H1 (cell line): ENCODE measurements around the gene IST1. TPM values are rescaled to one million over a fixed set of nuclear protein-coding genes. Genes with fewer than 3 reads are reported as not detected.

Source experiments
- CTCF ChIA-PET: fragments of 300-600 bp; sonication (Branson Sonifier 250); formaldehyde crosslinking; loops from one replicate; lab custom pipeline; 2021; ENCODE audit not compliant: partially characterized antibody; lab: Charles Lee
- POLR2A ChIA-PET: fragments of 300-600 bp; sonication (Branson Sonifier 250); formaldehyde crosslinking; loops from one replicate; lab custom pipeline; 2021; ENCODE audit warnings: inconsistent platforms; ENCODE audit not compliant: partially characterized antibody; lab: Charles Lee
- DNase-seq, 2 experiments: peaks; one replicate each; pipeline versions ENCODE4 v3.0.0 to v3.0.0-alpha.2; 2010 to 2022; ENCODE audit warnings: low spot score in 2 of 2, low read depth in 1 of 2, mixed read lengths in 1 of 2
- FAIRE-seq: peaks from 2 replicates; lab custom pipeline; 2011; peaks lifted over from hg19 to GRCh38; lab: Jason Lieb, UNC
- H2AFZ ChIP-seq: 2 replicates; pipeline ENCODE4 v1.8.1; 2012; ENCODE audit warnings: low read length, inconsistent platforms
- H2AK5ac ChIP-seq: 2 replicates; pipeline ENCODE4 v1.6.1; 2013; ENCODE audit warnings: low read depth, low read length
- H2BK120ac ChIP-seq: replicated peaks from 2 replicates; pipeline ENCODE3; 2013; ENCODE audit warnings: low read depth, low read length, inconsistent platforms
- H2BK12ac ChIP-seq: 2 replicates; pipeline ENCODE4 v1.6.1; 2013; ENCODE audit warnings: low read depth, low read length
- H2BK15ac ChIP-seq: 2 replicates; pipeline ENCODE4 v1.6.1; 2013; ENCODE audit warnings: low read length
- H2BK20ac ChIP-seq: 2 replicates; pipeline ENCODE4 v1.6.1; 2013; ENCODE audit warnings: low read length
- H2BK5ac ChIP-seq: 2 replicates; pipeline ENCODE4 v1.6.1; 2013; ENCODE audit warnings: low read depth, low read length
- H3K14ac ChIP-seq: 2 replicates; pipeline ENCODE4 v1.6.1; 2013; ENCODE audit warnings: inconsistent platforms; ENCODE audit not compliant: insufficient read length
- H3K18ac ChIP-seq: 2 replicates; pipeline ENCODE4 v1.6.1; 2013; ENCODE audit warnings: low read length; ENCODE audit errors: extremely low read depth
- H3K23ac ChIP-seq: 2 replicates; pipeline ENCODE4 v1.6.1; 2013; ENCODE audit warnings: inconsistent platforms; ENCODE audit not compliant: insufficient read length
- H3K23me2 ChIP-seq: 2 replicates; pipeline ENCODE4 v1.6.1; 2013; ENCODE audit warnings: low read depth, low read length
- H3K27ac ChIP-seq: 2 replicates; pipeline ENCODE4 v1.6.1; 2011; ENCODE audit warnings: low read depth, low read length, inconsistent platforms
- H3K27me3 ChIP-seq, 4 experiments: replicated peaks in 1 of 4; 1 replicate in 1 of 4; 2 replicates in 3 of 4; pipeline versions ENCODE4 v1.6.1 to v1.8.1; 2011 to 2013; ENCODE audit warnings: low read length in 3 of 4, mild to moderate bottlenecking in 3 of 4, inconsistent platforms in 2 of 4, mixed read lengths in 2 of 4, moderate library complexity in 1 of 4; ENCODE audit not compliant: control insufficient read depth in 3 of 4, insufficient read depth in 3 of 4; ENCODE audit errors: extremely low read depth in 1 of 4
- H3K36me3 ChIP-seq, 4 experiments: 2 replicates each; pipeline versions ENCODE4 v1.6.1 to v1.8.1; 2011 to 2013; ENCODE audit warnings: mild to moderate bottlenecking in 4 of 4, low read length in 3 of 4, moderate library complexity in 2 of 4, control low read depth in 1 of 4, inconsistent platforms in 1 of 4; ENCODE audit not compliant: insufficient read depth in 4 of 4, control insufficient read depth in 2 of 4
- H3K4ac ChIP-seq: replicated peaks from 2 replicates; pipeline ENCODE3; 2013; ENCODE audit warnings: low read length, low read depth, mixed read lengths, inconsistent platforms; ENCODE audit not compliant: insufficient read length
- H3K4me1 ChIP-seq, 4 experiments: replicated peaks in 1 of 4; 1 replicate in 1 of 4; 2 replicates in 3 of 4; pipeline versions ENCODE4 v1.6.1 to v1.8.1; 2011 to 2013; ENCODE audit warnings: low read length in 3 of 4, inconsistent platforms in 2 of 4, mixed read lengths in 1 of 4; ENCODE audit not compliant: insufficient read depth in 4 of 4, control insufficient read depth in 3 of 4
- H3K4me2 ChIP-seq, 2 experiments: 2 replicates each; pipeline versions ENCODE4 v1.6.1 to v1.8.1; 2011 to 2013; ENCODE audit warnings: low read depth in 2 of 2, low read length in 2 of 2, control low read depth in 1 of 2, inconsistent platforms in 1 of 2, mild to moderate bottlenecking in 1 of 2; ENCODE audit not compliant: insufficient read depth in 1 of 2
- H3K4me3 ChIP-seq, 4 experiments: fragments of 200-600, 300-600 bp in 1 of 4; sonication (generic), shearing (Covaris generic), sonication (Bioruptor Twin) in 1 of 4; 2 replicates each; pipeline versions ENCODE4 v1.5.1 to v1.8.1; 2011 to 2016; ENCODE audit warnings: low read length in 4 of 4, low read depth in 3 of 4, control low read depth in 2 of 4, inconsistent platforms in 2 of 4, mild to moderate bottlenecking in 2 of 4, mixed read lengths in 1 of 4, moderate library complexity in 1 of 4; ENCODE audit not compliant: insufficient read depth in 2 of 4; ENCODE audit errors: extremely low read depth in 1 of 4
- H3K56ac ChIP-seq: replicated peaks from 2 replicates; pipeline ENCODE3; 2013; ENCODE audit warnings: low read depth, mild to moderate bottlenecking, mixed read lengths, low read length, inconsistent platforms; ENCODE audit not compliant: insufficient read length
- H3K79me1 ChIP-seq: 2 replicates; pipeline ENCODE4 v1.6.1; 2013; ENCODE audit warnings: low read depth, low read length, control low read depth
- H3K79me2 ChIP-seq, 2 experiments: 2 replicates each; pipeline versions ENCODE4 v1.6.1 to v1.8.1; 2012 to 2013; ENCODE audit warnings: low read length in 2 of 2, mild to moderate bottlenecking in 2 of 2, inconsistent platforms in 1 of 2; ENCODE audit not compliant: insufficient read depth in 2 of 2, control insufficient read depth in 1 of 2
- H3K9ac ChIP-seq, 4 experiments: replicated peaks in 1 of 4; 1 replicate in 1 of 4; 2 replicates in 3 of 4; pipeline versions ENCODE4 v1.6.1 to v1.8.1; 2011 to 2013; ENCODE audit warnings: low read depth in 3 of 4, low read length in 3 of 4, control low read depth in 2 of 4, mild to moderate bottlenecking in 2 of 4, moderate library complexity in 2 of 4, inconsistent platforms in 1 of 4; ENCODE audit errors: extremely low read depth in 1 of 4
- H3K9me3 ChIP-seq, 2 experiments: 2 replicates each; pipeline versions ENCODE4 v1.6.1 to v1.8.1; 2012 to 2013; ENCODE audit warnings: mild to moderate bottlenecking in 2 of 2, moderate library complexity in 2 of 2, control low read depth in 1 of 2, inconsistent platforms in 1 of 2, low read depth in 1 of 2, low read length in 1 of 2, mixed read lengths in 1 of 2; ENCODE audit not compliant: insufficient read depth in 2 of 2
- H4K20me1 ChIP-seq, 2 experiments: replicated peaks in 1 of 2; 2 replicates each; pipeline versions ENCODE3 to v1.8.1; 2011 to 2013; ENCODE audit warnings: inconsistent platforms in 2 of 2, low read length in 2 of 2, mild to moderate bottlenecking in 1 of 2; ENCODE audit not compliant: insufficient read depth in 2 of 2, control insufficient read depth in 1 of 2
- H4K5ac ChIP-seq: 2 replicates; pipeline ENCODE4 v1.6.1; 2013; ENCODE audit warnings: low read length, low read depth, mixed read lengths, inconsistent platforms; ENCODE audit not compliant: insufficient read length
- H4K8ac ChIP-seq: 2 replicates; pipeline ENCODE4 v1.8.0; 2013; ENCODE audit warnings: mild to moderate bottlenecking, moderate library complexity, low read length, inconsistent platforms; ENCODE audit not compliant: insufficient read depth; ENCODE audit errors: extremely low read depth
- H4K91ac ChIP-seq: replicated peaks from 2 replicates; pipeline ENCODE3; 2013; ENCODE audit warnings: low read length, mixed read lengths, inconsistent platforms; ENCODE audit not compliant: insufficient read length
- BCL11A ChIP-seq, 2 experiments: IDR thresholded peaks; one replicate each; pipeline ENCODE4 v1.6.1; 2011; ENCODE audit warnings: low read depth in 2 of 2, low read length in 2 of 2, mild to moderate bottlenecking in 2 of 2
- CBX5 ChIP-seq: fragments of 300-800, 300-1000 bp; sonication (generic); IDR thresholded peaks from 2 replicates; pipeline ENCODE4 v1.7.1; 2016; ENCODE audit warnings: antibody characterized with exemption, low read length, low read depth
- CEBPB ChIP-seq: IDR thresholded peaks from 2 replicates; pipeline ENCODE4 v1.6.1; 2012; ENCODE audit warnings: low read depth, low read length
- EP300 ChIP-seq, 2 experiments: IDR thresholded peaks; 1 replicate in 1 of 2; 2 replicates in 1 of 2; pipeline ENCODE4 v1.6.1; 2011 to 2012; ENCODE audit warnings: low read depth in 2 of 2, low read length in 2 of 2, mild to moderate bottlenecking in 2 of 2, borderline replicate concordance in 1 of 2, inconsistent platforms in 1 of 2, moderate library complexity in 1 of 2
- FOSL1 ChIP-seq: IDR thresholded peaks from 2 replicates; pipeline ENCODE4 v1.6.1; 2011; ENCODE audit warnings: mild to moderate bottlenecking, low read depth, low read length, moderate library complexity; ENCODE audit not compliant: insufficient read depth
- GABPA ChIP-seq: IDR thresholded peaks from 2 replicates; pipeline ENCODE4 v1.6.1; 2011; ENCODE audit warnings: mild to moderate bottlenecking, low read length, moderate library complexity, borderline replicate concordance; ENCODE audit not compliant: insufficient read depth
- KDM1A ChIP-seq: fragments of 200-600, 300-600 bp; sonication (generic); IDR thresholded peaks from 2 replicates; pipeline ENCODE4 v1.7.1; 2016; ENCODE audit warnings: mild to moderate bottlenecking, low read length, borderline replicate concordance
- POLR2A ChIP-seq, 2 experiments: IDR thresholded peaks; 1 replicate in 1 of 2; 2 replicates in 1 of 2; pipeline ENCODE4 v1.6.1; 2011; ENCODE audit warnings: low read depth in 2 of 2, low read length in 2 of 2, mild to moderate bottlenecking in 2 of 2; ENCODE audit errors: control extremely low read depth in 1 of 2
- POU5F1 ChIP-seq: IDR thresholded peaks from 2 replicates; pipeline ENCODE4 v1.6.1; 2011; ENCODE audit warnings: low read depth, mild to moderate bottlenecking, low read length, moderate library complexity
- RAD21 ChIP-seq, 2 experiments: IDR thresholded peaks in 1 of 2; conservative IDR thresholded peaks in 1 of 2; 2 replicates each; pipeline ENCODE4 v1.6.1; 2011; ENCODE audit warnings: low read depth in 2 of 2, low read length in 2 of 2, improper control_type of control experiment in 1 of 2, inconsistent platforms in 1 of 2, mild to moderate bottlenecking in 1 of 2, moderate library complexity in 1 of 2
- SIN3A ChIP-seq, 2 experiments: IDR thresholded peaks in 1 of 2; conservative IDR thresholded peaks in 1 of 2; 2 replicates each; pipeline ENCODE4 v1.6.1; 2011 to 2012; ENCODE audit warnings: low read length in 2 of 2, improper control_type of control experiment in 1 of 2, low read depth in 1 of 2, mild to moderate bottlenecking in 1 of 2
- SRF ChIP-seq: IDR thresholded peaks from 2 replicates; pipeline ENCODE4 v1.6.1; 2011; ENCODE audit warnings: mild to moderate bottlenecking, low read depth, low read length, moderate library complexity
- TAF1 ChIP-seq: IDR thresholded peaks from 2 replicates; pipeline ENCODE4 v1.6.1; 2011; ENCODE audit warnings: mild to moderate bottlenecking, low read depth, low read length
- TBP ChIP-seq: IDR thresholded peaks from 2 replicates; pipeline ENCODE4 v1.6.1; 2011; ENCODE audit warnings: low read depth, low read length, improper control_type of control experiment
- WGBS, 2 experiments: shearing (Covaris generic) in 1 of 2; methylation state at CpG; one replicate each; pipeline versions ENCODE4 v1.1.6 to v1.1.7; 2013 to 2015; ENCODE audit warnings: low lambda C conversion rate in 2 of 2, mixed read lengths in 2 of 2, inconsistent platforms in 1 of 2, low coverage in 1 of 2, missing lambda C conversion rate in 1 of 2; ENCODE audit not compliant: insufficient replicate concordance in 2 of 2, insufficient coverage in 1 of 2, insufficient read length in 1 of 2; ENCODE audit errors: extremely low coverage in 1 of 2, missing lambda C conversion rate in 1 of 2; 5-methylcytosine and 5-hydroxymethylcytosine counted together
- polyA plus RNA-seq, 7 experiments: library from polyadenylated mRNA; depleted of rRNA in 3 of 7; stranded (reverse) in 5 of 7; unstranded in 2 of 7; fragments of >200 nt in 5 of 7; fragments of 200-250 nt in 2 of 7; gene quantifications; 1 replicate in 5 of 7; 2 replicates in 1 of 7; 4 replicates in 1 of 7; pipeline versions ENCODE4 v1.2.1 to v1.2.3, GENCODE V29; 2011 to 2013; ENCODE audit warnings: missing spikeins in 2 of 7, mixed read lengths in 2 of 7
- total RNA-seq: library from RNA; stranded (reverse); fragmentation: NEBNext Ultra II Directional; extraction: Animal tissue kit (Norgen Biotek cat#: 25700); gene quantifications from 2 replicates; pipeline ENCODE4 v1.2.1, GENCODE V29; 2021

IST1 gene
- total and polyA plus RNA-seq, 2 of the 8 experiments (the other 6 are each of a cell fraction or from before 2014, with no cell fraction given), result 190 to 248 TPM

DNA sequence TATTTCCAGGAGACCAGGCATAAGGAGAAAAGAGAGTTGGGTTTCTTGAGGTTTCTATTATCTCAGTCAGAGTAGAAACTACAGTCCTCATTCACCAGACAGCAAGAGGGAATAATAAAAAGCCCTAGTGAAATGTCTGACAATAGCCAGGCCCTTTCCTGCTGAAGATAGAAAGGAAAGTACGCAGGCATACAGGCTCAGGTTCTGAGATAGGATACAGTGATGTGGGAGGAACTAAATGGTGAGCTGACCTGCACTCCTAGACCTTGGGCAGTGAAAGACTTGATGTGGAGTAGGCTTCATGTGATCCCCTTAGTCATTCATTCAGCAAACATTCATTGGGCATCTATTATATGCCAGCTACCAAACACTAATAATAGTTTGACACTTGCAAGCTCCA is 26.2 kb upstream of the IST1 start:
- Histone ChIP-seq H2BK120ac (no peak overlapping the region), H3K27ac (no peak overlapping the region), H3K4me2 (no peak overlapping the region), H3K4me3 (no peak overlapping the region), H4K5ac (no peak overlapping the region), H2AFZ (no peak overlapping the region), H2BK15ac (no peak overlapping the region), H4K8ac (no peak overlapping the region), H3K23ac (no peak overlapping the region), H3K4ac (no peak overlapping the region), H3K14ac (no peak overlapping the region), H3K4me1 (no peaks in the 10 kb centered on the region), H3K27me3 (no peaks in the 10 kb centered on the region), H2BK5ac (no peak overlapping the region), H3K79me1 (no peaks in the 10 kb centered on the region), H2AK5ac (no peak overlapping the region), H3K18ac (no peak overlapping the region), H4K20me1 (peaks cover 0 to 3% of the 10 kb centered on the region in 2 experiments), H3K9me3 (no peaks in the 10 kb centered on the region), H3K9ac (no peak overlapping the region), H3K36me3 (peaks cover 0 to 16% (median 3%) of the 10 kb centered on the region in 4 experiments; a peak in 3 of 8 replicates), H3K56ac (no peak overlapping the region), H2BK20ac (no peak overlapping the region), H2BK12ac (no peak overlapping the region), H3K23me2 (no peaks in the 10 kb centered on the region), H4K91ac (no peak overlapping the region), H3K79me2 (no peaks in the 10 kb centered on the region)
- FAIRE-seq, result no peak
- no peak for DNase-seq
- WGBS, 2 experiments, result 85% methylated on average over 1 of the region's 1 CpG; no CpG with 5 or more reads in 1 of the 2 experiments
- ChIA-PET CTCF (interaction anchor here (0.7 to 6.1 kb wide), 3 partner anchors 14 to 34 kb away, joined by 3 to 57 read pairs (median 3); partner anchors contain the start of gene ZNF821), POLR2A (interaction anchor here (0.7 kb wide), 1 partner anchor 160 kb away, joined by 3 read pairs; no protein-coding TSS in a partner anchor)
- TF ChIP-seq BCL11A (IDR thresholded peaks at IDR 0.05; ENCODE audit: low read depth in 2 of 2, low read length in 2 of 2) (no peak), SIN3A (conservative IDR thresholded peaks at IDR 0.05 in 1 of 2, IDR thresholded peaks at IDR 0.05 in 1 of 2; ENCODE audit: low read depth in 1 of 2, low read length in 2 of 2) (no peak), SRF (no peak), FOSL1 (no peak), POLR2A (IDR thresholded peaks at IDR 0.05; ENCODE audit: control extremely low read depth in 1 of 2, low read depth in 2 of 2, low read length in 2 of 2) (no peak), GABPA (no peak), POU5F1 (no peak), TAF1 (no peak), TBP (no peak), KDM1A (no peak), EP300 (IDR thresholded peaks at IDR 0.05; ENCODE audit: borderline replicate concordance in 1 of 2, low read depth in 2 of 2, low read length in 2 of 2) (no peak), CEBPB (no peak), RAD21 (IDR thresholded peaks at IDR 0.05 in 1 of 2, conservative IDR thresholded peaks at IDR 0.05 in 1 of 2; ENCODE audit: low read depth in 2 of 2, low read length in 2 of 2) (no peak), CBX5 (no peak)
